HS-5 (cell line): ENCODE measurements around the gene GPR37L1.
"Not testable (repeated sequence)": the region's sequence is repeated elsewhere in the genome, so short reads cannot be mapped to it uniquely, and the experiment has no call there.

Source experiments
- DNase-seq: peaks from one replicate; pipeline ENCODE4 v3.0.0-alpha.2; 2012; ENCODE audit warnings: low read depth

GPR37L1 gene

GRCh38 chr1:202133496-202133895, 10.8 kb downstream of the GPR37L1 start:
- no peak for DNase-seq

GRCh38 chr1:202133989-202134388, 11.3 kb downstream of the GPR37L1 start:
- DNase-seq, result no peak

GRCh38 chr1:202134645-202135172, 12.0 kb downstream of the GPR37L1 start:
- no peak for DNase-seq

- no peak for DNase-seq
These were observed 12.6 kb downstream of the GPR37L1 start for GRCh38 chr1:202135221-202135721.

DNA sequence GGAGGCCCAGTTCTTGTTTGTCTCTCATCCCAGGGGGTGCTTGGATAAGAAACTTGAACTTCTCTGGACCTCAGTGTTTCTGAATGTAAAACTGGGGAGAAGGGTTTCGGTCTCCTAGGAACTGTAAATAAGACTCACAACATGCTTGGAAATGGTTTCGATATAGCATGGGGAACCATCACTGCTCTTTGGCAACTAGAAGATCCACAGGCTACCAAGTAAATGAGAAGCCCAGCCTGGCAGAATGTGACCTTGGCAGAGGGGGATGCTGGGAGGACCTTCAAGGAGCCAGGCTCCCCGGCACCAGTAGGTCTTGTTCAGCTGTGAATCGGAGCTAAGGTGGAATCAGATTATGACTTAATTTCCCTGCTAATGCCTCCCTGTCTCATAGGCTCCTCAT, 18.1 kb downstream of the GPR37L1 start:
- DNase-seq, result no peak

DNA sequence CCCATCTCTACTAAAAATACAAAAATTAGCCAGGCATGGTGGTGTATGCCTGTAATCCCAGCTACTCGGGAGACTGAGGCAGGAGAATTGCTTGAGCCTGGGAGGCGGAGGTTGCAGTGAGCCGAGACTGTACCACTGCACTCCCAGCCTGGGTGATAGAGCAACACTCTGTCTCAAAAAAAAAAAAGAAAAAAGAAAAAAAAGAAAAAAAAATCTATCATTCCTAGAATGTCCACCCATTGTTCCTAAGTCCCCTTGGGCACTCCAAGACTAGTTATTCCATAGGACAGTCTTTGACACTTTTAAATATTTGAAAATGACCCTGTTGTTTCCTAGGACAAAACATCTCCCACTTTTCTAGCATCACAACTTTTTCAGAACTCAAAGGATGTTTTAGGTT, 18.8 kb downstream of the GPR37L1 start:
- not testable (repeated sequence) for DNase-seq

DNA sequence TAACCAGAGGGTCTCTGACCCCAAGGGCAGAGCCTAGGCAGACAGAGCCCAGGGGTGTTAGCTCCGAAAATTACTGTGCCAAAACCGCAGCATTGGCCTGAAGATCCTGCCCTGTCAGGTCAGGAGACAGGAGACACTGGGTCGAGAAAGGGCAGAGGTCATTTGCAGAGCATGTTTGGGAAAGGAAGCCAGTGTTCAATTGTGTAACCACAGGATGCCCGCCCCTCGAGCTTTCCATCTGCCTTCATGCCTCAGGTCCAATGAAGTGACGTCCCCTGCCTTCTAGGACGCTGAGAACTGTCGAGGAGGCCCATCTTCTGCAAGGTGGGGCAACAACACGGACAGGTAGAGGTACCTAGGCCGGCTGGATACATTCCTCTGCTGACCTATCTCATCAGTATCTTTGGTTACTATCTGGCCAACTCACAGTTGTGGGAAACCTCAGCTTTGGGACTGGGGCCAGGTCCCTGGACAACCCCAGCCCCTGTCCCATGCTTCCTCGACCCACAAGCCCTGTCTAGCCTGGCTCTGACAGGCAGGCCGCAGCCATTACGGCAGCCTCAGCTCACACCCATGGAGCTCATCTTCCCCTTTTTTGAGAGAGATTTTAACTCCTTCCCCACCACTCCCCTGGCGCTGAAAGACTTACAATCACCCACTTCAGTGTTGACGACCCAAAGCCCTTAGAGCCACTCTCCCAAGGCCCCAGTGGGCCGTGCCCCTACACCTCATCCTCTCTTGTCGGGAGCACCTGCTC, 20.5 kb downstream of the GPR37L1 start:
- DNase-seq, result no peak

GRCh38 chr1:202143768-202144401, 21.2 kb downstream of the GPR37L1 start:
- no peak for DNase-seq

- DNase-seq, result no peak
These were observed 21.8 kb downstream of the GPR37L1 start, which contains the start of gene ARL8A for GRCh38 chr1:202144402-202145067. TSS of gene ARL8A (minus strand) at chr1:202144737. CDS start at chr1:202144572, 165 bp downstream.

- no peak for DNase-seq
These were observed 22.5 kb downstream of the GPR37L1 start for GRCh38 chr1:202145068-202145743.

GRCh38 chr1:202145744-202146140, 23.0 kb downstream of the GPR37L1 start:
- DNase-seq, result not testable (repeated sequence)

GRCh38 chr1:202146279-202146678, 23.6 kb downstream of the GPR37L1 start:
- DNase-seq, result no peak

- no peak for DNase-seq
These were observed 24.3 kb downstream of the GPR37L1 start for GRCh38 chr1:202146993-202147392.

DNA sequence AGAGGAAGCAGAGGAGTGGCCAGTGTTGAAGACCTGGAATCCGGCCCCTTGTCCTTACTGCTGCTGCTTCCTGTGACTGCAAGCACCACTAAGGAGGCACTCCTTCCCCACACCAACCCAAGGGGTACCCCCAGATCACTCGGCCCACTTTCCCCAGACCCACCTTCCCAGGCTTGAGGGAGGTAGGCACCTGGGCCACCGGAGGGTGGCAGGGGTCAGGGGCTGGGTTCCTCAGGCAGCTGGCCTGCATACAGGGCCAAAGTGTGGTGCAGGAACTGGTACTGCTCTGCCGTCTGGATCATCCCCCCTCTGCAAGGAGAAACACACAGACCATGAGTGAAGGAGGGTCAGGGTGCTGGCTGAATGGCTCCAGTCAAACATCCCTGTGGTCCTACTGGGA, 25.7 kb downstream of the GPR37L1 start:
- no peak for DNase-seq

GRCh38 chr1:202149566-202149965, 26.8 kb downstream of the GPR37L1 start:
- no peak for DNase-seq

- DNase-seq, result no peak
These were observed 27.5 kb downstream of the GPR37L1 start for GRCh38 chr1:202150187-202150586.

- DNase-seq, result no peak
These were observed 27.9 kb downstream of the GPR37L1 start for GRCh38 chr1:202150602-202151001.

DNA sequence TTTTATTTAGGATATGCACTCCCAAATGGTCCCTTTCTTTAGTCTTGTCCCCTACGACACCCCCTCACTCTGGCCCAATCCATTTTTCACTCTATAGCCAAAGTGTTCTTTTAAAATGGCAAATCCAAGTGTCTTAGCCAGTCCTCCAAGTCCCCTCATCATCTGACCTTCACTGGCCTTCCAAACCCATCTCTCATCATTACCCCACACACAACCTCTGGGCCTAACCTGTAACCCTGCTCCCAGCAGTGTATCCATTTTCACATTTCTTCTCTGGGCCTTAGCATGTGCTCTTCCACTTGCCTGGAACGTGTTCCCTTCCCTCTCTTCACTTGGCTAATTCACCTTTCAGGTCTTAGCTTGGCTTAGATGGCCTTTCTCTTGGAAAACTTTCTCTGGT, 28.3 kb downstream of the GPR37L1 start:
- DNase-seq, result no peak

DNA sequence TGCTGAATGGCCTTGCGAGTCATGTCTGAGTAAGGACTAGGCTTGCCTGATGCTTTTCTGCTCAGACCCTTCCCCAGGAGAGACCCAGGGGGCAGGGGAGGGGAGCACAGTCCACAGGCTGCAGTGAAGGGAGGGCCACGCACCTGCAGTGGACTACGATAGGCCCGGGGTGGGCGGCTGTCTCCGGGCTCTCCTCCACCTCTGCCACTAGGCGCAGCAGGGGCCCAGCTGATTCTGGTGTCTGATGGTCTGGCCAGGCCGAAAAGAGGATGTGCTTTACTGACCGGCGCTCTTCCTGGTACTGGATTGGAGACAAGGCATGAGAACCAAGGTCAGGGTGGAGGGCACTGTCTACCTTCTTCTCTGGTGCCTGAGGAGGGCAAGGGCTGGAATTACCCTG, 29.7 kb downstream of the GPR37L1 start:
- no peak for DNase-seq

DNA sequence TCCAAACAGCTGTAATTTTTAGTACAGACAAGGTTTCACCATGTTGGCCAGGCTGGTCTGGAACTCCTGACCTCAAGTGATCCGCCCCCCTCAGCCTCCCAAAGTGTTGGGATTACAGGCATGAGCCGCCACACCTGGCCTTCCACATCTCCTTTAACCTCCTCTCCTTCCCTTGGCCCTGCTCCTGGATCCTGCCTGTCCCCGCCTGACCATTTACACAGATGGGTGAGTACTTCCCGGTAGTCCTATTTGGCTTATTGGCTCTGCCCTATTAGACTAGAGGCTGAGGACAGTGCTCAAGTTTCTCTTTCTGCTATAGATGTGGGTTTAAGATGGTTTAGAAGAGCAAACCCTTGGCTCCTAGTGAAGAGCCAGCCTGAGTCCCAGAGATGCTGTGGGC, 30.6 kb downstream of the GPR37L1 start:
- no peak for DNase-seq

DNA sequence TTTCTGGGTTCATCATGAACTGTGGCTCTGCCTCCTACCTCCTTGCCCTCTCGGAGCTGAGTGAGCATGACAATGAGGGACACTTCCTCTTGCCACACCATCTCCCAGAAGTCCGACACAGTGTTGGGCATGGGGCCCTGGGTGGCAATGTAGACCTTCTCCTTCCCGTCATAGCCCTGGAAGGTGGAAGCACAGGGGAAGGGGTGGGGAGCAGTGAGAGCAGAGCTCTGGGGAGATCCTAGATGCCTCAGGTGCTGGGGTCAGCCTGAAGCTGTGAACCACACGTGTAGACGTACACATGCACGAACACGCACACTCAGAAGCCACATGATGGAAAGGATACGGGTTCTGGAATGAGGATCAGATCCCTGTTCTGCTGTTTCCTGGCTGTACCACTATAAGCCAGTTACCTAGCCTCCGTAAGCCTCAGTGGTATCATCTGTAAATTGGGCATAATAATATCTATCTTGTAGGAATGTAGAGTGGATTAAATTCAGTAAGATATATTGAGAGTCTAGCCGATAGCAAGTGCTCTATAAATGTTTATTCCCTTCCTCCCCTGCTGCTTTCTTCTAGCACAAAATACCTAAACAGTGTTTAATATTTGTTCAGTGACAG, 31.5 kb downstream of the GPR37L1 start:
- DNase-seq, result no peak
